Eye (tissue), 1 donor: Measurements from ENCODE around the gene CDKAL1.
"Not testable (repeated sequence)": the region's sequence is repeated elsewhere in the genome, so short reads cannot be mapped to it uniquely, and the experiment has no call there.

Source experiments
- DNase-seq: peaks from one replicate; pipeline ENCODE4 v3.0.0-alpha.2; 2015

Gene CDKAL1

DNA sequence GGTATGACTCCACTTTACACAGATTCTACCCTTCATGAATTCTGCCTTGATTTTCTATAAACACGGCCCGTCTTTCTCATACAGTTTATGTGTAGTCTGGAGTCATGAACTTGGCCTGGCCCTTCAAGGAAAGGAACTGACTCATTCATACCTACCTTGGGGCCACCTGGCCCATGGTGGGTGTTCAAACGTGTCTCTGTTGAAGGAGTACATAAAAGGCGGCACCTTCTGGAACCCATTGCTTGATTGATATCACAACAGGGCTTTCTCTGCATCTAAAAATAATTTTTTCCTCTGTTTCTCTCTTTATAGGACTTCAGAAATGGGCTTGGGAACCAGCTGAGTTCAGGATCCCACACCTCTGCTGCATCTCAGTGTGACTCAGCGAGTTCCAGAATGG lies 696.3 kb downstream of the CDKAL1 start:
- no peak for DNase-seq

DNA sequence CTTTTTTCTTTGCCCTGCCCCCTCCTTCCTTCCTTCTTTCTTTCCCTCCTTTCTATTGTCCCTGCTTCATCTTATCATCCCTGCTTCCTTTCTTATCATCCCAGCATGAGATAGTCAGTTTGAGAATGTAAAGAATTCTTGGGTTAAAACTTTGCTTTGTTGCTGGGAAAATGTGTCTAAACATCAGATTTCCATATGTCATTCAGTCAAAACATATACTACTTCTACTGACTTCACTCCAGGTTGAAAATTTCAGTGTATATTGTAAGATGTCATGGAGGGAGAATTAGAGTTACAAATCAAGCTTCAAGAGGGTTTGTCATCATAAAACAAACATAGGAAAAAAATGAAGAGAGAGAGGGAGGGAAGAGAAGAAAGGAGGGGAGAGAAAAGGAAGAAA lies 700.9 kb downstream of the CDKAL1 start:
- no peak for DNase-seq

DNA sequence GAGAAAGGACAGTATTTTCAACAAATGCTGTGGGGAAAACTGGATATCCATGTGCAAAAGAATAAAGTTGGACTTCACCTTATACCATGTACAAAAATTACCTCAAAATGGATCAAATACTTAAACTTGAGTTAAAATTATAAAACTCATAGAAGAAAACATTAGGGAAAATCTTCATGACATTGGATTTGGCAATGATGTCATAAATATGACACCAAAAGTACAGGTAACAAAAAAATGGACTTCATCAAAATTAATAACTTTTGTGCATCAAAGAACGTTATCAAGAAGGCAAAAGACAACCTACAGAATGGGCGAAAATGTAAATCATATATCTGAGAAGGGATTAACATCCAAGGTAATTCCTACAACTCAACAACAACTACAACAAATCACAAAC lies 704.0 kb downstream of the CDKAL1 start:
- DNase-seq = no peak

DNA sequence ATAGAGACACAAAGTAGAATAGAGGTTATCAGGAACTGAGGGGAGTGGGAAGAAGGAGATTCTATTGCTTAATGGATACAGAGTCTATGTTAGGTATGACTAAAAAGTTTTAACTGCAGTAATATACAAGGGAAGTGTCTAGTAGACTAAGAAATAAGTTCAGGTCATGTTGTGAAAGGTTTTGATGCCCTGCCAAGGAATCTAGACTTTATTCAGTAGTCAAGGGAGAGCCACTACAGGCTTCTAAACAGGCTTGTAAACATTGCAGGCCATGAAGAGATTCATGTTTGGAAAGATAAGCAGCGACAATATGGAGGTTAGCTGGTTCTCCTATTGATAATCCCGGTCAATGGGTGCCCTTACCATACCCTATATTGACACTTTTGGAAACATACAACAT lies 706.5 kb downstream of the CDKAL1 start:
- no peak for DNase-seq

DNA sequence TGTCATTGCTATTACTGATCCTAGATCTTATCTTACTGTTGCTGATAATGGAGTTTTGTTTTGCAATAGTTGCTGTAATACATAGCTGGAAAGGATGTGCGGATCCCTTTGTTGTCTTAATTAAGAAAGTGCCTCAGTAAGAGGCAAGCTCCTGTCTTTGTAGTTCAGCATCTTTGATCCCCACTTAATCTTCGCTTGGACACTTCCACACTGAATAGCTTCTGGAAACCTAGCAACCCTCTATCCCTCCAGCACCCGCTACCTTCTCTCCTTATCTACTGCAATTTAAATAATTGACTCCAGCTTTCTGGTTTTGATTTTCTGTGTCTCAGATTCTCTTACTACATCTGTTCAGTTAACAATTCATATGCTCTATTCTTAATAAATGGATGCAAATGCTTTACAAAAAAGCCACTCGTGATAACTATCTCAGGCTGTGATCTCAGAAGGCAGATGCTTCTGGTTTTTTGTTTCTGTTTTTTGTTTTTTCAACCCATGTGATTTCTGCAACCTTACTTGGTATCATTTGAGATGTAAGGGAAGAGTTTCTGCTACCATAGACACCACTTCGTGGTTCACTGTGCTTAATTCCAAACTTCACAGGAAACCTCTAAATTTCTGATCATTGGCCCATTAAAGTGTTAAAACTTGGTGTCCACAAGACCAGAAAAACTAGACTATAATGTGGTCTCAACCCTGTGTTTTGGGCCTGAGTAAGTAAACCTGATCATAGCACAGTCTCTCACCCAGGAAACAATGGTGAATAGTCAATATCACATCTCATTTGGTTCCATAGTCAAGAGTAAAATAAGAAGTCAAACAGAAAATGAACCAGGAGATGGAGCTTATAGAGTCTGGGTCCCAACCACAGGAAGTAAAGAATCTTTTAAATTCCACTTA lies 707.2 kb downstream of the CDKAL1 start:
- DNase-seq = no peak

DNA sequence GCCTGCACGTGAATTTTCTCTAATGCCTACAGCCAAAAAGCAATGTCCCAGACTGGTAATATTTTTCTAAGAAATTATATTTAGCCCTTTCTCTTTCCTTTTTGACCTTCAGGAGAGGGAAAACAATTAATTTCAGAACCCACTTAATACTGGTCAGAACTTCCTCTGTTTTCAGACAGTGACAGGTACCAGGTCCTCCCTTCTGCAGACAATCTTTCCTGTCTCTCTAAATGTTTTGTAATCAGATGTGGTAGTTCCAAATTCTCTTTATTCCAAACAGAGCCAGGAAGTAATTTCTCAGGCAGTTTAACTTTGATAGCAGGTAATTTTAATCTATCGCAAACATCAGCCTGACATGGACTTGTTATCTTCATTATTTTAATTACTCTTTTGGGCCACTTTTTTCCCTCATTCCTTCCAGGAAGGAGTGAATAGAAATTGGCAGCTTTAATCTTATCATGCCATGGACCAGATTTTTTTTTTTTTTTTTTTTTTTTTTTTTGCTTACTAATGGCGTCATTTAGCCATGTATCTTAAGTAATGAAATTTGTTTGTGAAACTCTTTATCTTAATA lies 710.7 kb downstream of the CDKAL1 start:
- no peak for DNase-seq

DNA sequence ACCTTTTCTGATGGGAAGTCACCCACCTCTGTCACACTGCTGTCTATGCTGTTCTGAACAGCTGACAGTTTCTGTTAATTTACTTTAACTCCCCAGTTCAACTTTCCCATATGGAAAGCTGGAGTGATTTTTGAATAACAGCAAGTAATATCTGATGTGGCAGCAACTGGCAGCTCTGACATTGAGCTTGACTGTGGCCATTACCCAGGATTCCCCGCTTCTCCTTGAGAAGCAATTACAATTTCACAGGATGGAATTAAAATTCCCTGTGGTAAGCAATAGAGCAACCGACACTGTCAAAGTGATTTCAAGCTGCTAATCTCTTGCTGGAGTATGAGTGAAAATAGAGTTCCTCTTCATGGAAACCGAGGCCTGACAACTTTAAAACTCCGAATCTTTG lies 711.2 kb downstream of the CDKAL1 start:
- DNase-seq = peak; percentile 60

DNA sequence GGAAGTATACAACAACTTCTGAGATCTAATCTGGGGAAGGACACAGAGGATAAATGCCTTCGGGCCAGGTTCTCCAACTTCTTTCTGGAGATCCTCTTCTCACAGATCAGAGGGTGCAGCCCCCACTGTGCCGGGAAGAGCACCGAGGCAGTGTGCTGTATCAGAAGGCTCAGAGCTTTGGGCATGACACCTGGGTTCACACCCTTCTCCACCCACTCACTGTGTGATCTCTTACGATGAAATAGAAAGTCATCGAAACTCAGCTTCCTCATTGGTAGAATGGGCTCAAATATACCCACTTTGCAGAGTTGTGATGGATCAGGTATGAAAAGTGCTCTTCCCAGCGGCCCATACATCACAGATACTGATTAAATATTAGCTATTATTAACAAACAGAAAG lies 711.8 kb downstream of the CDKAL1 start:
- DNase-seq = no peak

DNA sequence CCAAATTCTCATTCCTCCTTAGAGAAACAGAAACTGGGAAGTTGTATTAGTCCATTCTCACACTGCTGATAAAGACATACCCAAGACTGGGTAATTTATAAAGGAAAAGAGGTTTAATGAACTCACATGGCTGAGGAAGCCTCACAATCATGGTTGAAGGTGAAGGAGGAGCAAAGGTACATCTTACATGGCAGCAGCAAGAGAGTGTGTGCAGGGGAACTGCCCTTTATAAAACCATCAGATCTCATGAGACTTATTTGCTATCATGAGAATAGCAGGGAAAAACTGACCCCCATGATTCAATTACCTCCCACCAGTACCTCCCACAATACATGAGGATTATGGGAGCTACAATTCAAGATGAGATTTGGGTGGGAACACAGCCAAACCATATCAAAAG lies 720.2 kb downstream of the CDKAL1 start:
- not testable (repeated sequence) for DNase-seq

DNA sequence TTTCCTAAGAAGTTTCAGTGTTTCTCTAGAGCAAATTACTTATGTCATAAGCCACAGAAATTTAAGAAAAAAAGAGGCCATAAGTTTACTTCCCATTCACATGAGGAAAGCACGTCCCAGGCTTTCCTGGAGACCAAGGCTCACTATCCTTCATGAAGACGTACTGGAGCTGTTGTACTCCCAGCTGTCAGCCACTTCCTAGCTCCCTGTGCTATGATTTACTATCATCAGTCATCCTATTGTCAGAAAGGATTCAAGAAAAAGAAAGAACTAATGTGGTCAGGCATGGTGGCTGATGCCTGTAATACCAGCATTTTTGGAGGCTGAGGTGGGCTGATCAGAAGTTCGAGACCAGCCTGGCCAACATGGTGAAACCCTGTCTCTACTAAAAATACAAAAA lies 721.9 kb downstream of the CDKAL1 start:
- no peak for DNase-seq

DNA sequence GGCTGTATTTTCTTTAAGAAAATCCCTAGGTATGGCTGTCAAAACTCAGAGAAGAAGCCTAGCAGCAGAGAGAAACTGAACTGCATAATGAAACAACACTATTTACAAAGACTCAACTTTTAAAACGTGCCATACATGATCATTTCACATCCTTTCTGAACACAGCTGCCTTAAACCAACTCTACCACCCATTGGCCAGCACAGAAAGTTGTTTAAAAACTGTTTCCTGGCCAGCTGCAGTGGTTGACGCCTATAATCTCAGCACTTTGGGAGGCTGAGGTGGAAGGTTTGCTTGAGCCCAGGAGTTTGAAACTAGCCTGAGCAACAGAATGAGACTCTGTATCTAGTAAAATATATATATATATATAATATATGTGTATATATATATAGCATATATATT lies 722.9 kb downstream of the CDKAL1 start:
- no peak for DNase-seq

DNA sequence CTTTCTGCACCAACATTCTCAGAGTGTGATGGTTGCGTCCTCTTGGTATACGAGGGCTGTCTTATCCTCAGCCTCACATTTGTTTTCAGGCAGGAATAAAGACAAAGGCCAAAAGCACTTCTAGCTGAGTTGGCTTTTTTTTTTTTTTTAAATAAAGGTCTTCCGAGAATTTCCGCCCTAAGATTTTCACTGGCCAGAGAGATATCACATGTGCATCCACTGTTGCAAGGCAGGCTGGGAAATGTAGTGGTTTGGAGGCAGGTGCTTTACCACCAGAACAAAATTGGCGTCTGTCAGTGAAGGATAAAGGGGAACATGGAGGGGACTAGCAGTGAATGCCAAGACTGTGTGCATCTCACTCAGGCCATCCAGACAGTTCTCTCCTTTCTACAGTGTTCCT lies 724.4 kb downstream of the CDKAL1 start:
- no peak for DNase-seq

DNA sequence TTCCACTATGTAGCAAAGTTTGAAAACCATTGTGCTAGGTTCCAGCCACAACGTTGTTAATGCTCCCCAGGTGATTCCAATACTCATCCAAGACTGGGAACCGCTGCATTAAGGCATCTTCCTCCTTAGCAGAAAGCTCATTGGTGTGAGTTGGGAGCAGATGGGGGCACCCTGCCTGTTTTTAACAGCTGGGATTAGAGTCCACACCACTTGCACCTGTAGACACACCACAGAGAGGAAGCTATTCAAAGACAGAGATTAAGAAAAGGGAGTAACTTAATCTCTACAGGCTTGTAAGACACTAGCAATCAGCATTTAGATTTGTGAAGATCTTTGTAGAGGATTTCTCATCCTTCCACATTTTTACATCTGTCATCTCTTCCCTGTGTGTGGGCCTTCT lies 725.4 kb downstream of the CDKAL1 start:
- DNase-seq = no peak

DNA sequence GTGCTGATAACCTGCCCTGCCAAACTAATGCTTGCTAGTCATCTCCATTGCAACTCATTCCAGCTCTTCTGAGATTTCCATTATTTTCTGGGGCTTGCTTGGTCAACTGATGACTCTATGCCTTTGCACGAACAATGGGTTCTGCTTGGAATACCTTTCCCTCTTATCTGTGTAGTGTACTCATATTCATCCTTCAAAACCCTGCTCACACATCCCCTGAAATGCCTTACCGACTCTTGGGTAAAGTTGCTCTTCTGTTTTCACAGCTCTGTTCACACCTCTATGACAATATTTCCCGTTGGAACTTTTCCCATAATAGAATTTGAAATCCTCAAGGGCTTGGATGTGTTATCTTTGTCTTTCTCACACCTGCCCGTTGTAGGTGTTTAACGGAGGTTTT lies 728.2 kb downstream of the CDKAL1 start:
- no peak for DNase-seq

DNA sequence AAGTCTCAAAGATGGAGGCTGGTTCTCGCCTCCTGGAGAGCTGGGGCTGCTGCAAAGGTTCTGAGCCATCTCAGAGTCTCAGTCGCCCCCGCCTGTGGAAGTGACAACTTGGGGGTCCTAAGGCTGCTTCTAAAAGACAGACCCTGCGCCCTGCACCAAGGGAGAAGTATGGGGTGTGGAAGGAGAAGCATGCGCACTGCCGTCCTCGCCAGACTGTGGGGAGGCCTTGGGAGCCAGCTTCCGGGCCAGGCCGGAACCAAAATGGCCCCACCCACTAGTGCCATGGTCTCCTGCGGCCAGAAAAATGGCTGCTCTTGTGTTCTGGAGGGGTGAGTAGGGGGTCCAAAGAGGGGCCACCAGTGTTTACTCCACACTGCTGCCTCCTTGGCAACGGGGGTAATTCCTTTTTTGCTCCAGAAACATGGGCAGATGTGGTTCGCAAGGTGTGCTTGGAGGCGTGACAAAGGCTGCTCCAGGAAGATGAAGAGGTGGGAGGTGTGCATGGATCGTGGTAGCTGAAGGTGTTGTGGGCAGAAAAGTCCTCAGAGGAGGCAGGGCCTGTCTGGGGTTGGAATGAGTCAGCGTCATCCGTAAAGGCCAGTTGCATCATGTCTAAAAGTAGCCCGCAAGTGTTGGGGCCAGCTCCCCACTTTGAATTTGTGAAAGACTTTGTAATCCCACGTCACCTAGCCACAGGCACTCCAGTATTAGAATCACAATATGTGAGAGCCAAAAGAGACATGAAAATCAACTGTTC lies 729.5 kb downstream of the CDKAL1 start:
- DNase-seq = no peak

DNA sequence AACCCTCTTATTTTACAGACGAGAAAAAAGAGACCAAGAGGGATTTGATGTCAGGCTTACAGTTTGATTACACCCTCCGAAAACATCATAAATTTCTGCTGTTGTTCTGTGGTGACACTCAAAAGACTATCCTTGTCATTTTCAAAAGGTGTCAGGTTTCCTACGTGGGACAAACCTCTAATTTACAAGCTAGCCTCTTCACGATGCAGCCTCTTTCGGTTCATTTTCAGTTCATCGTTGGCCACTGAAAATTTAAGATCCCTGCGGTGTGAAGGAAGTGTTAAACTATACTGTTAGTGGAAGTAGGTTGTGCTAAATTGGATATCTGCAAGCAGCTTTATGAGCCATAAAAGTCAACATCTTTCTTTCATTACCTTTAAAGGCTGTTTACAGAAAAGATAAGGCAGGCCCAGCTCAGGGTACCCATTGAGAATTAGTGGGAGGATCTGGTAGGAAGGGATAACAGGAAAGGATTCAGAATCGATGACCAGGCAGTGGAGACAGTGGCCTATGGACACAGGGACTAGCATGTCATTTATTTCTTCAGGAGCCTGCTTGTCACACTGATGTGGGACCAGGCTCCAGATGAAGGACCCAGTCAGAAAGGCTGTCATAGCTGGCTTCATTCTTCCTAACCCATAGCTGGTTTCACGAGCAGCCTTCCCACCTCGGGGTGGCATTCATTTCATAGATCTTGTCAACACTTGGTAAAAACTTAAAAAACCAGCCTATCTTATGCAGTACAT lies 730.2 kb downstream of the CDKAL1 start:
- no peak for DNase-seq

DNA sequence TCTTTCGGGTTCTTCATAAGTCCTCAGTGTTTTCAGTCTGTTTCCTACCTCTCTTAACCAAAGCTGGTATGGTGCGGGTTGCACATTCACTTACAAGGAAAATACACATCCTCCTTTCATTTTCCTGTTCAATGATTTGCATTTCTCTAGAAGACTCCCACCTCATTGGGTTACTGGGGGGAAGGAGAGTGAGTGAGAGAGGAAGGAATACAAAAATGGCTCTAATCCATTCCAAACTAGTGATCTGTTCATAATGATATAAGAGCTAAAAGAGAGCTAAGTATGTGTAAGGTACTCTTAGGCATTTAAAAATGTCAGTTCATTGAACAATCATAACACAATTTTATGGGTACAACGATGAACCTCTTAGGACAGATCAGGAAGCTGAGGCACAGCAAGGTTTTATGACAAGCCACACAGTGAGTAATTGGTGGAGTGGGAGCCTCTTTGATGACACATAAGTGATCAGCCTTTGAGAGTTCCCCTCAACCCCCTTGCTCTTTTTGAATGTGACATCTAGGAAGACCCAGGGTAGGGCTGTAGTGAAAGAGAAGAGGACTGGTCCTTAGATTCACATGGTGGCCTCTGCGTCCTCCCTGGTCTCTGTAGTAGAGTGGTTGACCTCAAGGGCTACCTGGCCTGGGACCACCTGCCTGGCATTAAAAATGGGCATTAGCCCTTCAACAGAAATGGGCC lies 730.9 kb downstream of the CDKAL1 start:
- no peak for DNase-seq

DNA sequence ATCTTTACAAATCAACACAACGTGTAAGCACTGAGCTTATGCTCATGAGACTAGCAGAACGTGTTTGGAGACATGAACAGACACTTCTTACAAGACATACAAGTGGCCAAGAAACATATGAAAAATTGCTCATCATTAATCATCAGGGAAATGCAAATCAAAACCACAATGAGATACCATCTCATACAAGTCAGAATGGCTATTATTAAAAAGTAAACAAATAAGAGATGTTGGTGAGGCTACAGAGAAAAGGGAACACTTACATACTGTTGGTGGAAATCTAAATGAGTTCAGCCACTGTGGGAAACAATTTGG lies 731.4 kb downstream of the CDKAL1 start:
- no peak for DNase-seq

DNA sequence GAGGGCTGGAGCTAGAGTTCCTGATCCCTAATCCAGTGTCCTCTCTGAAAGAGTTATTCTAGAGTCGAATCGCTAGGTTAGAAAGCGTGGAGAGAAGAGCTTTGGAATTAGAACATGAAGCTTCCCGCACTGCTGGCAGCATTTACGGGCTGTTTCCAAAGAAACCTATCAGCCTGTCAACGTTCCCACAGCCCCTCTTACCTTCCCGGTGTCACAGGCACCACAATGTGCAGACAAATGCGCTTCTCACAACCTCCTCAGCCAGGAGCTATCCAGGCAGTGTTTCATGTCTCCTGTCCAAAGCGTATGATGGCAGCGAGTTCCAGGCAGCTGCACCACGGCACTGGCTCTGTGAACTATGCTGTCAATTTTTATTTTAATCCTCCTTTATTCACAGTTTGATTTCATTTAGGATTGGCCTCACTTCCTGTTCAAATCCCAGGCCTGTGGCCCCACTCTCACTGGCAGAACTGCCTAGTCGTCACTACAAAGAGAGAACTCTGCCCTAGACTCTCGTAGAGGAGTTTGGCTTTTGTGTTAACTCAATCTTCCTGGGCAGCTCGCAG lies 736.5 kb downstream of the CDKAL1 start:
- peak; percentile 43 for DNase-seq

DNA sequence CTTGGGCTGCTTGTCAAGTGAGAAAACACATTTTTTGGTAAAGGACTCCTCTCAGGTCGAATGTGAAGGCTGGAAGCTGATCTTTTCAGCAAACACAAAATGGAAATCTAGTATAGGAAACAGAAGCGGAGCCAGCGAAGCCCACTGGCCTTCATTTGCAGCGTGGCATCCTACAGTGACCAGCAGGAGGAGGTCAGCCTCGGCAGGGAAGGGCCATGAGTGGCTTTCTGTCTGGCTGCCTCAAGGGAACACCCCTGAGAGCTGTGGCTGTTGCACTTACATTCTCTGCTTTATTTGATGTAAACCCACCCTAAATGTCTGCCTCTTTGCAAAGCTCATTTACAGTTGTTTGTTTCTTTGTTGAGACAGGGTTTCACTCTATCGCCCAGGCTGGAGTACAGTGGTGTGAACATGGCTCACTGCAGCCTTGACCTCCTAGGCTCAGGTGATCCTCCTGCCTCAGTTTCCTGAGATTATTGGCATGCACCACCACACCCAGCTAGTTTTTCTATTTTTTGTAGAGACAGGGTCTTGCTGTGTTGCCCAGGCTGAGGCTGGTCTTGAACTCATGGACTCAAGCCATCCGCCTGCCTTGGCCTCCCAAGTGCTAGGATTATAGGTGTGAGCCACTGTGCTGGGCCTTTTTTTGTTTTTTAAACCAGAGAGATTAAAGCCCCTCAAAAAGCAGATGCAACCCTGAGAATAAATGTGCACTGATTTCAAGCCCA lies 737.3 kb downstream of the CDKAL1 start:
- DNase-seq = peak; percentile 53

DNA sequence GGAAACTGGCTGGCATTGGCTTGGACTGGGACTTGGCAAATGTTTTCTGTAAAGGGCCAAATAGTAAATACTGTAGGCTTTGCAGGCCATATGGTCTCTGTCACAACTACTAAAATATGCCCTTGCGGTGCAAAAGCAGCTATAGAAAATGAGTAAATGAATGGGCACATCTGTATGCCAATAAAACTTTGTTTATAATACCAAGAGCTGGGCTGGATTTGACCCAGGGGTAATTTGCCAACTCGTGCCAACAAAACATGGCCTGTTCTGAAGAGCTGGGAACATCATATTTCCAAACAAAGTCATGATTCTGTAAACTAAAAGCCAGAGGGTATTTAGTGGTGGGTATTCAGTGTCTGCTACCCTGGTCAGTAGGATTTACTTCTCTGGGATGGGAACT lies 739.2 kb downstream of the CDKAL1 start:
- DNase-seq = no peak

DNA sequence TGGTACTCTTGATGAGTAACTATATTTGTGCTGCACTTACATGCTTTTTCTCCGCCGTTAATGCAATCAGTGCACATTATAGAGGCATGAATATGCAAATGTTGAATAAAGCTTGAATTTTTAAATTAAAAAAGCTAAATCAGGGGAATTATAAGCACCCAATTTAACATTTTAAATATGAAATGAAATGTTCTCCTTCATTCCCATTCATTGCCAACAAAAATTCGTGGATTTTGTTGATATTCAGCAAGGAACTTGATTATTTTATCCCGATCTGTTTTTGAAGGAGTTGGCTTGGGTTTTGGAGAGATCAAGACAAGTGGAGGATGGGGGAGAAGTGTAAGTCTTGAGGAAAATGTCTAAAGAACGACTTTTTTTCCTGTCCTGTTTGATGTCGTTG lies 740.6 kb downstream of the CDKAL1 start:
- DNase-seq = no peak
